Keratinocyte (primary cell): ENCODE results near the gene APH1A.

Source experiments
- CTCF ChIP-seq, 3 experiments: IDR thresholded peaks in 1 of 3; conservative IDR thresholded peaks in 1 of 3; optimal IDR thresholded peaks in 1 of 3; 2 replicates in 2 of 3; 3 replicates in 1 of 3; pipeline versions ENCODE3 to v1.5.1; 2011; ENCODE audit warnings: low read length in 3 of 3, mild to moderate bottlenecking in 3 of 3, moderate library complexity in 2 of 3, control low read depth in 1 of 3, inconsistent platforms in 1 of 3; ENCODE audit not compliant: insufficient read depth in 2 of 3; ENCODE audit errors: extremely low read depth in 1 of 3
- EZH2 ChIP-seq: IDR thresholded peaks from one replicate; pipeline ENCODE4 v1.6.1; 2012; ENCODE audit warnings: inconsistent platforms, mild to moderate bottlenecking, low read length, moderate library complexity

- TF ChIP-seq CTCF (optimal IDR thresholded peaks at IDR 0.05 in 1 of 3, IDR thresholded peaks at IDR 0.05 in 1 of 3, conservative IDR thresholded peaks at IDR 0.05 in 1 of 3; ENCODE audit: extremely low read depth in 1 of 3, insufficient read depth in 2 of 3, low read length in 3 of 3): no peak
- TF ChIP-seq EZH2: no peak
Observed at GRCh38 chr1:150259758-150260669, 8.8 kb downstream of the APH1A start.
